ELR (cell line): ENCODE results near the gene SLC6A3.

ENCODE experiments used
- DNase-seq: peaks from one replicate; pipeline ENCODE4 v3.0.0-alpha.2; 2015; ENCODE audit warnings: low read depth

Gene SLC6A3

DNA sequence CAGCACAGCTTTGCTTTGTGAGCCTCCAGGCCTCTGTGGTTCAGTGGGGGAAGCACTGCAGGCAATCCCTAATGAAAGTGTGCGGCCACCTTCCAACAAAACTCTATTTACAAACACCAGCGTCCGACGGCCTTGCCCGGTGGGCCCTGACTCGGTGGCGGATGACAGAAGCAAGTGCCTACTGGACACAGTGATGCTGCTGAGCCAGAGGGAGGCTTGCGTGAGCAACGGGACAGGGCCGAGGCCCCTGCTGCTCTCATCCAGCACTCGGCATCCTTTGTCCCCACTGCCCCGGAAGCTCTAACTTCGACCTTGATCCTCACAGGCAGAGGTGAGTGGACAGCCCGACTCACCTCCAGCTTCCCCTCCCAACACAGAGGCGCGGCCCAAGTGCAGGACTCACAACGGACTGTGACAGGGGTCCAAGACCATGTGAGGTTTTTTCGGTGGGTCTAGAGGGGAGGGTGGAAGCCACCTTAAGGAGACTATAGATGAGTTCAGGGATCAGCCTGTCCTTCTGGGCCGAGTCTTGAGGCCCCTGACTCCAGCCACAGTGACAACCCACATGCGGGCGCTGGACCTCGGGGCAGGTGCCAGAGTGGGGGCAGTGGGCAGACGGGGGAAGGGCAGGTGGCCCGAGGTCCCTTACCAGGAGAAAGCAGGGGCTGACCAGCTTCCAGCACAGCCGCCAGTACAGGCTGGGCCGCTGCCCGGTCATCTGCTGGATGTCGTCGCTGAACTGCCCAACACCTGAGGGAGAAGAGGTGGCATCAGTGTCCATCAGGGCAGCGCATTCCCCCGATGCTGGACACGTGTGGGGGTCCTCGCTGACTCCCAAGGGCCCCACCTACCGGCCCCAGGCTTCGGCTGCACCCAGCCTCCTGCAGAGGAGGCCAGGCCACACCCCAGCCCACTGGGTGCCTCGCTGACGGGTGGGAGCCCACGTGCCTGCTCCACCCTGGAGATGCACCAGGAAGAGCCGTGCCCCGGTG, 39.4 kb downstream of the SLC6A3 start:
- no peak for DNase-seq

DNA sequence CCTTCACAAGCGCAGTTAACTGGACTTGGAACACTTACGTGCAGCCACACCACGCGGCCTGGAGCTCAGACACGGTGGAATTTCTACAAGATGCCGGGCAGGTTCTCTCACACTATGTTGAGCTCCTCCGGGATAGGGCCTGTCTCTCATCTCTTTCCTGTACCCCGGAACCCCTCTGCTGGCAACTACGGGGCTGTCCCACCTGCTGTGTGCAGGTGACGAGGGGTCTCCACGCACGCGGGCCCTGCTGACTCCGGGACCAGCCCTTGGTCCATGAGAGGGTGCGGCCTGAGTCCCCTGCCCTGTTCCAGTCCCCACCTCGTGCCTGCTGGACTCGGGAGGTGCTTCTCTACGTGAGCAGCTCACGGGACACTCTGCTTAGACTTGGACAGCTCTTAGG, 40.1 kb downstream of the SLC6A3 start:
- no peak for DNase-seq

DNA sequence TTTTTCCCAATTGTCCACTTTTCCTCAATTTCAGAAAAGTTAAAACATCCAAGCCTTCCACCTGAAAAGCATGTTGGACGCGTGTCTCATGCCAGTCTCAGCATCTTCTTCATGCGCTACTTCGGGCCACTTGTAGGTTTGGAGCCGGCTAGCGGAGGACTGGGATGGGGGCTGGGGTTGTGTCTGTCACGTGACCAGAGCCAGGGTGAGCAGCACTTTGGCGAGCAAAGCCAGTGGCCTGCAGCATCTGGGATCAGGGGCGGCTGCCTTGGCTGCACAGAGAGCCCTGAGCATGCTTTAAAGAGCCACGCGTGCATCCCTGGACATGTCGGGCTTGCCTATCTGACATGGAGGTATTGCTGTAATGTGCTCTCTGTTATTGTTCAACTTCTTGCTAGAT, 41.2 kb downstream of the SLC6A3 start:
- DNase-seq, result no peak

DNA sequence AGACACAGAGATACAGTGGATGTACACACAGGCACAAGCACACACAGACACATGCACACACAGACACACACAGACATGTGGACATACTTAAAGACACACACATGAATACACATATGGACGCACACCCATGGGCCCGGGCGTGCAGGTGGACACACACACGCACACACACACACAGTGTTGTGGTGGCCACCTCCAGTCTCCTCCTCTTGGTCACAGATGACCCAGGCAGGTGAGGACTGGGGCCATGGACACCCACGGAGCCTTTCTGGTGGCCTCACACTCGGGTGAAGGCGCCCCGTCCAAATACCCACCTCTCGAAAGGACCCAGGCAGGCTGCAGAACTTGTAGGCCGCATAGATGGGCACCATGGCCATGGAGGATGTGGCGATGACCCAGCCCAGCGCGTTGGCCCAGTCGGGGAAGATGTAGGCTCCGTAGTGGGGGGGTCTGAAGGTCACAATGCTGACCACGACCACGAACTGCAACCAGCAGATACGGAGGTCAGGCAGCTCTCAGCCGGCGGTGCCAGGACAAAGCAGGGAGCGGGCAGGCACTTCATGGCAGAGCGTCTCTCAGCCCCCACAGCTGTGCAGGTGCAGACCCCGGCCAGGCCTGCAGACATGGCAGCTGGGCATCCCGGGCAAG, 42.5 kb downstream of the SLC6A3 start:
- no peak for DNase-seq

DNA sequence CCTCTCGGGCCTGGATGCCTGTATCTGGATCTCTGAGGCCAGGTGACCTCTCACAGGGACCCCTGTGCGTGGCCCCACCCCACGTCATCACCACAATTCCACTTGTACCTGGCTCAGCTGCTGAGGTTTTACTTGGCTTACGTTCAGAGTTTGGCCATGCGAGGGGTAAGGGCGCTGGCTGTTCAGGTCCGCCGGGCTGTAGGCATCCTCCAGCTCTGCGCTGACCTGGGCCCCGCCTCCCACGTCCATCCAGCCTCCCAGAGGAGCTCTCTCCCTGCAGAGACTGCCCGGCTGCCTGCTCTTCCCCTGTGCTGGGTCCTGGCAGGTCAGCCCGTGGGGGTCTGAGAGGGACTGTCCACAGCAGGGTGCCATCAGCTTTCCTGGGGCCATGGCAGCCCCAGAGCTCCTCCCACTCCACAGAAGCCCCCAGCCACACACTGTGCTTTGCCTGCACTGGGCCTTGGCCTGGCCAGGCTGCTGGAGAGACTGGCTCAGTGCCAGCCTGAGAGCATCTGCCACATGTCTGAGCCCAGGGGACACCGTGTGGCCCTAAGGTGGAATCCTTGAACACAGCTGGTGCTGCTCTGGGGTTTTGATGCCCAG, 43.6 kb downstream of the SLC6A3 start:
- DNase-seq, result no peak

DNA sequence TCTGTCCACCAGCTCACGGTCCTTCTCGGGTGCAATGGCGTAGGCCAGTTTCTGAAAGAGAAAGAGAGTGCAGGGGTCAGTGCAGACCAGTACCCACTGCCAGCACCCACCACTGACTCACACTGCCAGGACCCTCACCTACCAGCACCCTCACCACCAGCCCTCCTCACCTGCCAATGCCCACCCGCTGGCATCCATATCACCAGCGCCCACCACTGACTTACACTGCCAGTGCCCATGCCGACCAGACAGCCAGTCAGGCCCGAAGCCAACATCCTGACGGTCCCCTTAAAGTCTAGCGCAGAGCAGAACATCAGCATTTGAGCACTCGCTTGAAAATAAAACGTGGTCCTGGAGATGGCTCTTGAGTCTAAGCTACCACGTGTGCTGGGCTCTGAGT, 44.3 kb downstream of the SLC6A3 start:
- DNase-seq, result no peak

DNA sequence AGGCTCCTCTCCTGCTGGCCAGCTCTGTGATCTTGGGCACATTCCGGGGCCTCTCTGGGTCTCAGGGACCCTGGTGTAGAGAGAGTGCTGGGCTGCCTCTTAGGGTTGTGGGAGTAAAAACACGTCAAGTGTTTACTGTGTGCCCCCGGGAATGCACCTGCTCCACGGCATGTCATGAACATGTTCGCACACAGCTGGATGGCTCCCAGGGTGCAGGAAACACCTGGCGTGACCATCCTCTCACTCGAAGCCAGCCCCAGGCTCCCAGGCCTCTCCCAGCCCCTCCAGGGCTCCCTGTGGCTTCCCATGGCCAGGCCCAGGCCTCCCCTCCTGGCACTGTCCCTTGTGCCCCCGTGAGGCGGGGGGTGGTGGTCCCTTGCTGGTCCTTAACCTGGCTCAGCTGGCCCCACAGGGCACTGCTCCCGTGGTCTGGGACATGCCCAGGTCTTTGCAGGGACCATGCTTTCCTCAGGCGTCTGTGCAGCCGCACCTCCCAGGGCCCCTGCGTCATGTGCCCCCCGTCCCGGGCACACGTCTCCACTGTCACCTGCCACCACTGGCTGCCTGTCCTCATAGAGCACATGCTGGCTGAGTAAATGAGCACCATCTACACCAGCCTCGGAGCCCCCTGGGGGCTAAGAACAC, 44.9 kb downstream of the SLC6A3 start:
- DNase-seq, result no peak

DNA sequence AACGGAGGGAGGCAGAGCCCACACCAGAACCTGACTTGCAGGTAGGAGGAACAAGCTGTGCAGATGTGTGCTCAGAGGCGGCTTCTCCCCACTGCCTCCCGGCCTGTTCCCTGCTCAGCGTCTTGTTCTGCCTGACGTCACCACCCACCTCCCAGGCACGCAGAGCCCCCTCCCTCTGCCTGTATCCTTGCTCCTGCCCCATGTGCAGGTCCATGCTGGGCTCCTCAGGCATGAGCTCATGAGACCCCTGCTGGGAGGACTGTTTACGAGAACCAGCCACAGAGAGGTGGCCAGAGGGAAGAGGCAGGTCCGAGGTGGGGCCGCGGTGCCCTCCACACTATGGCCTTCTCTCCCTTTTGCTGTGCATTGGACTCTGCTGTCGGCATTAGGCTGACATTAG, 45.5 kb downstream of the SLC6A3 start:
- no peak for DNase-seq

DNA sequence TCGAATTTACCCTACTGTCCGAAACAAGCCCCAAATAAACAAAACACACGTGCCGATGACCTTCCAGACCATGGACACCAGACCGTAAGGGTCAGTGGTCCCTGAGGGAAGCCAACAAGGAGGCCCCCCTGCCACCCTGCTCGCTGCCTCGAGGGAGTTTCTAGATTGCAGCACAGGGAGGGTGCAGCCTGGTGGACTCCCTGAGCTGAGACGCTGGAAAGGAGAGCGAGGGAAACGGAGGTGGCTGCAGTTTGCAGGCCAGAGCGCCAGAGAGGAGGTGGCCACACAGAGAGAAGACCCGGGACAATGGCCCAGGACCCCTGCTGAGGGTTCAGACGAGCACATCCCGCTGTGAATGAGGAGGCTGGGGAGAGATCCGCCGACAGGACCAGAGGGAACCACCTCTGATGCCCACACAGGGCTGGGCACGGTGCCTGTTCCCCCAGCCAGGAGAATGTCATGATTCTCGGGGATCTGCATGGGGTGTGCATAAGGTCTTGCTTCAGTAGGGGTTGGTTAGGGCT, 48.9 kb downstream of the SLC6A3 start:
- DNase-seq, result no peak

DNA sequence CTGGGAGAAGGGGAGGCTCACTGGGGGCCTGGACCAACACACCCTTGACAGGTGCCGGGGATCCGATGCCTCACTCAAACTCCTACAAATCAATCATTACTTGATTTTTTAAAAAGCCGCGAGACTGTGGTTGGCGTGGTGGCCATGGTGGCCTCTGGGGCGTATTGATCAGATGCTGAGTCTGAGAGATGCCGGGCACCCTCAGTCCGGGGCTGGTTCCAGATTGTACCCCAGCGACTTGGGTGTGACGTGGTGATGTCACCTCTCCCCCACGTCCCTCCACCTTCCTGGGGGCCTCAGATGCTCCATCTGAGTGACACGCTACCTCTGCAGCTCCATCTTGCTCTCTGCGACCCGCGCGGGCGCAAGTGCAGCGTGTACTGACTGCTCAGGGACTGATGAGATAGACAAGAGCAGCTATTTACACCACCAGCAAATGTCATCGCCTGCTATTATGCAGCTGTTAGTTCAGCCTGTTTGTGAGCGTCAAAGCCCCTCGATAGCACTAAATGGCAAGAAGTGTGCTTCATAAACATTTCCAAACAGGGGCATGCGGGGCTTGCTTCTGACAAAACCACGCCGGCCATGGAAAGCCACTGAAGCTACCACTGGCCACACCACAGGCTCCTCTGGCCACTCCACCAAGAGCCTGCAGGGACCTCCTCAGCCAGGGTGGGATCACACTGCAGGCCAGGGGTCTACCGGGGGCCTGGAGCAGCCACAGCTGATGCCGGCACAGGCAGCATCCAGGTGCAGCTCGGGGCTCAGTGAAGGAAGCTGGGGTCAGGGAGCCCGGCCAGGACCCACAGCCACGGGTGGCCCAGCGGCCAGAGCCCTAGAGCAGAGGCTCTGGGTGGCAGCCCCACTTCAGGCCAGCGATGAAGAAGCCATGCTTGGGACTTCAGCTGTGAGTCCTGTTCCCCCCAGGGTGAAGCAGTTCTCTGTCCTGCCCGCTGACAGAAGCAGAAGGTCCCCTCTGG, 50.1 kb downstream of the SLC6A3 start:
- no peak for DNase-seq

DNA sequence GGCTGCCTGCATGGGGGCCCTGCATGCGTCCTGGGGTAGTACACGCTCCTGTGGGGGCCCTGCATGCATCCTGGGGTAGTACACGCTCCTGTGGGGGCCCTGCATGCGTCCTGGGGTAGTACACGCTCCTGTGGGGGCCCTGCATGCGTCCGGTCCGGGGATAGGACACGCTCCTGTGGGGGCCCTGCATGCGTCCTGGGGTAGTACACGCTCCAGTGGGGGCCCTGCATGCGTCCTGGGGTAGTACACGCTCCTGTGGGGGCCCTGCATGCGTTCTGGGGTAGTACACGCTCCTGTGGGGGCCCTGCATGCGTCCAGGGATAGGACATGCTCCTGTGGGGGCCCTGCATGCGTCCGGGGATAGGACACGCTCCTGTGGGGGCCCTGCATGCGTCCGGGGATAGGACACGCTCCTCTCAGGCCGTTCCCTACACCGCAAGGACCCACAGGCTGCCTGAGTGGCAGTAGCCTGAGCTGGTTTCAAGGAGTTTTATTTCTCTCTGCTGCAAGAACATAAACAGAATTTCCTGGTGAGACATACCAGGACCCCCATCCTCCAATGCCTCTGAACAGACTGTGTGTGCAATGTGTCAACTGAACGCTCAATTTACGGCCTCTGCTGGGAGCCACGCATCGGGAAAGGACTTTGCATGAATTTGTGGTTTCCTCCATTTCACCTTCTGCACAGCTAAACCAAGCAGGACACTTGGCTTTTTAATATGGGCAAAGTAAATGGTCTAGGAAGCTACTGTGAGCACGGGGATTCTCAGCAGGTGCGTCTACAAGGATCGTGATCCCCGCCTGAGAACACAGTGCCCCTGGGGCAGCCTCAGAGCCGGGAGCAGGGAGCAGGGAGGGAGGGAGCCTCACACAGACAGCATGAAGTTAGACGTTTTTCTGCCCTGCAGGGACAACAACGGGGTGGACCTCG, 51.4 kb downstream of the SLC6A3 start:
- DNase-seq, result no peak

DNA sequence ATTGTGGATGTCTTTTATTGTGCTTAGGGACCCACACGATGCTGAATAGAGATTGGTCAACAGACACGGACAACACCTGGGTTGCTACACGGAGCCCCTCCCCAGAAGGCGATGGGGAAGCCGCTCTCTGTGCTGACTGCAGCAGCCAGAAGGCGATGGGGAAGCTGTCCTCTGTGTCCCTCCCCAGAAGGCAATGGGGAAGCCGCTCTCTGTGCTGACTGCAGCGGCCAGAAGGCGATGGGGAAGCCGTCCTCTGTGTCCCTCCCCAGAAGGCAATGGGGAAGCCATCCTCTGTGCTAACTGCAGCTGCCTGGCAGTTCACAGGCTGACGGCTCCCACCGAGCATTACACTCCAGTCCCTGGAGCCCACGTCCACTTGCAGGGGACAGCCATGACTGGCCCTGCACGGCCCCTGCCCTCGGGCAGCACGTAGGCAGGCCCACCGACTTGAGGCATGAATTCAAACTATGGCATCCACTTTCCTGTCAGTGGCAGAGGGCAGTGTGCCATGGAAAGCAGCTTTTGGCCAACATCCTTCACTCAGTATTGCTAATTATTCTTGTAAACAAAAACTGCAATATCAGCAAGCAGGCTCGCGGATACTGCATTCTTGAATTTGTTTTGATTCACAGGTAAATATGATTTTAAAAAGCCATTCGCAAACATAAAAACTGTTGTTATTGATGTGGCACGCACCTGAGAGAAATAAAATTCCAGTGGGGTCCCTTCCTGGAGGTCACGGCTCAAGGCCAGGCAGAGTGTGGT, 52.3 kb downstream of the SLC6A3 start:
- no peak for DNase-seq

DNA sequence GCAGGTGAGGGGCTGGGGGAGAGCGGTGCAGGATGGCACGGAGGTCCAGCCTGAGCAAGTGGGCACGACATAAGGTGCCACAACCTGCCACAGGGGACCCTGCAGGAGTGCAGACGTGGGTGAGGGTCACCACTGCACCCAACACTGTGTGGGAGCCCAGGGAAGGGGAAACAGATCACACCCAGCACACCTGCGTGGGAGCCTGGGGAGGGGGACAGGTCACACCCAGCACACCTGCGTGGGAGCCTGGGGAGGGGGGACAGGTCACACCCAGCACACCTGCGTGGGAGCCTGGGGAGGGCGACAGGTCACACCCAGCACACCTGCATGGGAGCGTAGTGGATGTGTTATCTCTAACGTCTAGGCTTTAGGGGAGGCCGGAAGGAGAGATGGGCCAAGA, 53.0 kb downstream of the SLC6A3 start:
- DNase-seq, result no peak

DNA sequence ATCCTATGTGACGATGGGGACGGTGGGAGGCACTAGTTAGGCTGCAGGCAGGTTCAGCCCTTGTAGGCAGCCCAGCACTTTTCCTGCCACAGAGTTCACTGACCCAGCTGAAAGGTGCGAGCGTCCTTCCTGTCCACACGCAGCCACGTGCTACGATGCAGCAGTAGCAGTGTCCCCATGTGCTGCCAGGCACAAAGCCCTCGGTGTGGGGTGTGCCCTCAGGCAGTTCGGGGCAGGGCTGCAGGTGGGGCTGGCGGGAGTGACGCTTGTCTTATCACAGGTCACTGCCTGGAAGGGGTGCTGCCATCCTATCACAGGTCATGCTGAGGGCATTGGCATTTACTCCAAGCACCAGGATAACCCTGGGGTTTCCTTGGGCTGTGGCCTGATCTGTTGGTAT, 53.5 kb downstream of the SLC6A3 start:
- no peak for DNase-seq

DNA sequence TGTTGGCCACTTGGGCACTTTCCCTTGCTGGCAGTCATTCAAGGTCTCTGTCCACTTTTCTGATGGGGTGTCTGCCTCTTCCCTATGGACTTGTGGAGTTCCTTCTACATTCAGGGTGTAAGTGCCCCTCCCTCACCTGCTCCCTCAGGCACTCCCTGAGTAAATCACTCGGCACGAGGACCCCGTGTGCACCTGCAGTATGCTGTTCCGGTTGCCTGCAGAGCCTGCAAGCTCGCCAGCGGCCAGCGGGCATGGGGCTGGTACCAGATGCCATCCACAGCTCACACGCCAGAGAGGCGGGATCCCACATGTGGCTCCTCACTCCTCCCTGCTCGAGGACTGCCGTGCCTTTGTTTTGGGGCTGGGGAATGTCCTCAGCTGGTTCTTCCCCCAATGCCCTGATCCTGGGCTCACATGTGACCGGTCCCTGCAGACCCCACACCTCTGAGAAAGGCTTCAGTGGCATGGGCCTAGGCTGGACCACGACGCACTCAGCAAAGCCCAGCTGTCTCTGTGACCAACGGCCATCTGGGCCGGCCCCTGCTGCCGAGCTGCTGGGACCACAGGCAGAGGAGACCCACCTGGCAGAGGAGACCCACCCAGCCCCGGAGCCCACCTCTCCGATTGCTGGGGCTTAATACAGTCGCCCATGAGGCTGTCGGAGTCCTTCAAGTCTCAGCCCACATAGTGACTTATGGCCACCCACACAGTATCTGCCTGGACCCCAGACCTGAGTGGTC, 54.2 kb downstream of the SLC6A3 start:
- no peak for DNase-seq

DNA sequence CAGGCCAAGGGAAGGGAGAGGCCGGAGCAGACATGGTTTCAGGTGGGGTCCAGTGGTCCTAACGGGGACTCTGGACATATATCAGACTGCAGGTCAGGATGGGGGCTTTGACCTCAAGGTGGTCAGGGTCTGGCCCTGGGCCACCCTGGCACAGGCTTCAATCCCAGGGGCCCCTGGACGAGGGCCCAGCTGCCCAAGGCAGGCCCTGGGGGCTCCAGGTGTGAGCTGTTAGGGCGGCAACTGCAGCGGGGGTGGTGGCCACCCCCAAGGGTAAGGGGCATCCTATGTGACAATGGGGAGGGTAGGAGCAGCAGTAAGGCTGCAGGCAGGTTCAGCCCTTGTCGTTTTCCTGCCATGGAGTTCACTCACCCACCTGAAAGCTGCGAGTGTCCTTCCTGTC, 54.9 kb downstream of the SLC6A3 start:
- no peak for DNase-seq

DNA sequence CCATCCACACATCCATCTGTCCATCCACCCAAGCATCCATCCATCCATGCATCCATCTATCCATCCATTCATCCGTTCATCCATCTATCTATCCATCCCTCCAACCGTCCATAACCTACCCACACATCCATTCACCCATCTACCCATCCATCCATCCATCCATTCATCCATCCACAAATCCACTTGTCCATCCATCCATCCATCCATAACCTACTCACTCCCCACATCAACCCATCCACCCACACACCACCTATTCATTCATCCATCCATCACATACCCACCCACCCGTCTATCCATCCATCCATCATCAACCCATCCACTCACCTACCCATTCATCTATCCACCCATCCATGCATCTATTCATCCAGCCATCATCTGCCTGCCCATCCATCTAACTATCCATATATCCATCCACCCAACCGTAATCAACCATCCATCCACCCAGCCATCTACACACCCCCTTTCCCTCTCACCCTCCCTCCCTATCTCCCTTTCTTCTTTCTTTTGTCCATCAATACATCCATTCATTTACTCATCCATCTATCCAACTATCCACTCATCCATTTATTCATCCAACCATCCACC, 56.8 kb downstream of the SLC6A3 start:
- DNase-seq, result no peak

DNA sequence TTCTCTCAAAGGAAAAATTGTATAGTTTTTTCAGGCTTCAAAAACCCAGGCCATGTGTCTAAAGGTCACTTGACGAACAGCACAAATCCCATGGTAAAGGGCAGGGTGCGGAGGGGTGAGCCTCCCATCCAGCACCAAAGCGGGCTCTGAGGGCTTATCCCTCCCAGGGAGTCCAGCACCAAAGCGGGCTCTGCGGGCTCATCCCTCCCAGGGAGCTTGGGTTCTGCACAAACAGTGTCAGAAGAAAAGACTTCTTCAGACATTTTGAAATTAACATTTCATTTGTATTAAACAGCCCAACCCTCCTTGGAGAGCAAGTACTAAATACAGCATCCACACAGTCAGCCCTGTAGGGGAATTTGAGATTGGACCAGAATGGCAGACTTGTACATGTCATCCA, 57.4 kb downstream of the SLC6A3 start:
- DNase-seq, result no peak
